ENCODE data around the gene ABCC8.

Gene ABCC8

GRCh38 chr11:17504330-17505107, 27.9 kb upstream of the ABCC8 start:
- DNase-seq, result peak; percentile 79

- DNase-seq, result no peak
Observed at GRCh38 chr11:17502630-17503029, 26.0 kb upstream of the ABCC8 start.

- DNase-seq, result no peak
Observed at GRCh38 chr11:17500673-17501072, 24.0 kb upstream of the ABCC8 start.

GRCh38 chr11:17498475-17498874, 21.8 kb upstream of the ABCC8 start:
- no peak for DNase-seq

GRCh38 chr11:17498058-17498457, 21.4 kb upstream of the ABCC8 start:
- no peak for DNase-seq

GRCh38 chr11:17496406-17496805, 19.8 kb upstream of the ABCC8 start:
- no peak for DNase-seq

- no peak for DNase-seq
Observed at GRCh38 chr11:17494019-17494418, 17.4 kb upstream of the ABCC8 start.

- DNase-seq, result no peak
Observed at GRCh38 chr11:17490938-17491337, 14.3 kb upstream of the ABCC8 start.

- DNase-seq, result no peak
Observed at GRCh38 chr11:17490232-17490631, 13.6 kb upstream of the ABCC8 start.

GRCh38 chr11:17489751-17490150, 13.1 kb upstream of the ABCC8 start:
- no peak for DNase-seq

GRCh38 chr11:17488563-17488962, 11.9 kb upstream of the ABCC8 start:
- no peak for DNase-seq

- no peak for DNase-seq
Observed at GRCh38 chr11:17486646-17487045, 10.0 kb upstream of the ABCC8 start.

- no peak for DNase-seq
Observed at GRCh38 chr11:17483505-17483904, 6.9 kb upstream of the ABCC8 start.

GRCh38 chr11:17481905-17482304, 5.3 kb upstream of the ABCC8 start:
- DNase-seq, result no peak

- DNase-seq, result no peak
Observed at GRCh38 chr11:17479284-17480214, 2.9 kb upstream of the ABCC8 start.

GRCh38 chr11:17478070-17478469, 1.4 kb upstream of the ABCC8 start:
- no peak for DNase-seq

- no peak for DNase-seq
Observed at GRCh38 chr11:17477361-17477760, 716 bp upstream of the ABCC8 start.

GRCh38 chr11:17477084-17477333, 364 bp upstream of the ABCC8 start:
- DNase-seq, result no peak

- DNase-seq, result no peak
Observed at GRCh38 chr11:17475666-17476316, 854 bp downstream of the ABCC8 start.

- DNase-seq, result no peak
Observed at GRCh38 chr11:17473071-17473744, 3.4 kb downstream of the ABCC8 start.

- DNase-seq, result no peak
Observed at GRCh38 chr11:17472467-17472866, 4.2 kb downstream of the ABCC8 start.

- DNase-seq, result no peak
Observed at GRCh38 chr11:17471501-17471900, 5.1 kb downstream of the ABCC8 start.

GRCh38 chr11:17469998-17470397, 6.6 kb downstream of the ABCC8 start:
- DNase-seq, result no peak
